SJCRH30 (cell line): ENCODE results near the gene TGFB2. TPM values are rescaled to one million over a fixed set of nuclear protein-coding genes. Genes with fewer than 3 reads are reported as not detected.
A peak's percentile ranks its signal among the peaks of the same experiment; 100 is the strongest.

Source experiments
- DNase-seq, 2 experiments: peaks; one replicate each; pipeline ENCODE4 v3.0.0-alpha.2; 2015 to 2020
- H3K27ac ChIP-seq: fragments of 250-450 bp; sonication (Bioruptor Pico); 2 replicates; pipeline ENCODE4 v1.5.1; 2020; ENCODE audit warnings: mild to moderate bottlenecking, moderate library complexity
- H3K27me3 ChIP-seq: fragments of 250-450 bp; sonication (Bioruptor Pico); 2 replicates; pipeline ENCODE4 v1.5.1; 2020; ENCODE audit warnings: mild to moderate bottlenecking, moderate library complexity
- H3K36me3 ChIP-seq: fragments of 250-450 bp; sonication (Bioruptor Pico); 2 replicates; pipeline ENCODE4 v1.5.1; 2020; ENCODE audit warnings: mild to moderate bottlenecking, moderate library complexity
- H3K4me1 ChIP-seq: fragments of 250-450 bp; sonication (Bioruptor Pico); 2 replicates; pipeline ENCODE4 v1.5.1; 2020; ENCODE audit warnings: mild to moderate bottlenecking, moderate library complexity
- H3K4me3 ChIP-seq: fragments of 250-450 bp; sonication (Bioruptor Pico); 2 replicates; pipeline ENCODE4 v1.5.1; 2020; ENCODE audit warnings: mild to moderate bottlenecking, moderate library complexity
- H3K9me3 ChIP-seq: fragments of 250-450 bp; sonication (Bioruptor Pico); replicated peaks from 2 replicates; pipeline ENCODE4 v1.5.1; 2020; ENCODE audit warnings: mild to moderate bottlenecking, moderate library complexity
- total RNA-seq: library from RNA; depleted of rRNA; stranded (reverse); fragments of >200 nt; shearing (Covaris generic); gene quantifications from 2 replicates; pipeline ENCODE4 v1.2.3, GENCODE V29; 2014

Gene TGFB2
- total RNA-seq, 1 experiment from 2014 or later: 24.4 TPM

- Histone ChIP-seq H3K9me3 (no peaks in the 10 kb centered on the region), H3K27ac (peak overlapping the region; percentile 4; the same call in 1 of the 2 replicates), H3K36me3 (0 out of 2 replicates have a peak, but pooled peaks cover 3% of the 10 kb centered on the region), H3K27me3 (no peaks in the 10 kb centered on the region), H3K4me1 (peaks cover 55% of the 10 kb centered on the region), H3K4me3 (no peak overlapping the region)
- DNase-seq: peak; percentile 37 to 58
These were observed 35.2 kb downstream of the TGFB2 start for GRCh38 chr1:218380125-218380977.

DNA sequence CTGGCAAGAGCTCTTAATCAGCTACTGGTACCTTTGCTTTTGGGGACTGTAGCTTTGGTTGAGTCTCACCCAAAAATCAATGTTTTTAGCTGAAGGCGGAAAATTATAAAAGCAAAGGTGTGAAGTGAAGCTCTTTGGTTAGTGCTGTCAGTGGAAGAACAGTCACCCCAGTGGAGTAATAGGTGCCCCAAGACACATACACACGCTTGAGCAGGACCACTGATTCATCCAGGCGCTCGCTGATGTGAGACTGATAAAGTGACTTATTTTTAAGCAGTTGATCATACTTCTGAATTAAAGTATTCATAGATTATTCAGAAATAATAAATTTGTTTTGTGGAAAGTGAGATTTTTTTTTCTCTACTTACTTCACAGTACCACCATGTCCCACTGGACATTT is 37.1 kb downstream of the TGFB2 start:
- Histone ChIP-seq H3K27me3 (no peaks in the 10 kb centered on the region), H3K4me3 (no peak overlapping the region), H3K9me3 (no peaks in the 10 kb centered on the region), H3K4me1 (peaks cover 55% of the 10 kb centered on the region), H3K27ac (no peak overlapping the region), H3K36me3 (0 out of 2 replicates have a peak, but pooled peaks cover 3% of the 10 kb centered on the region)
- no peak for DNase-seq

DNA sequence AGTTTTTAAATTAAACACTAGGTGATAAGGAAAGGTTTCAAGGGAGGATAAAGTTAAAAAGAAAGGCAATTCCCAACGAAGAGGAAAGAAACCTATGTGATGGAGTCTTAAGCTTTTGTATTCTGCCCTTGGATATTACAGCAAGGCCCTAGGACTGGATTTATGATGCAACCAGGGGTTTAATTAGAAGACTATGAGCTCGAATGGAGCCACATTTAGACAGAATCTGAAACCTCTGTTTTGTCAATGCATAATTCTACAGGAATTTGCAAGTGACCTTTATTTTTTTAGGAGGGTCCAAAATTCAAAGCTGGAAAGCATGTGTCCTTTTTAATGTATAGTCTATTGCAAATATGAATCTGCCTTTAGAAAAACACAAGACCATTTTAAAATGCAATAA is 37.9 kb downstream of the TGFB2 start:
- H3K4me1 ChIP-seq: peaks cover 50% of the 10 kb centered on the region
- DNase-seq: no peak
- no peaks in the 10 kb centered on the region for H3K9me3 ChIP-seq
- no peak overlapping the region for H3K4me3 ChIP-seq
- no peak overlapping the region for H3K27ac ChIP-seq
- H3K36me3 ChIP-seq: 0 out of 2 replicates have a peak, but pooled peaks cover 3% of the 10 kb centered on the region
- H3K27me3 ChIP-seq: no peaks in the 10 kb centered on the region

GRCh38 chr1:218383681-218384080 is 38.5 kb downstream of the TGFB2 start:
- H3K9me3 ChIP-seq: no peaks in the 10 kb centered on the region
- no peak for DNase-seq
- peaks cover 50% of the 10 kb centered on the region for H3K4me1 ChIP-seq
- H3K4me3 ChIP-seq: no peak overlapping the region
- no peak overlapping the region for H3K27ac ChIP-seq
- H3K27me3 ChIP-seq: no peaks in the 10 kb centered on the region
- H3K36me3 ChIP-seq: 0 out of 2 replicates have a peak, but pooled peaks cover 3% of the 10 kb centered on the region

DNA sequence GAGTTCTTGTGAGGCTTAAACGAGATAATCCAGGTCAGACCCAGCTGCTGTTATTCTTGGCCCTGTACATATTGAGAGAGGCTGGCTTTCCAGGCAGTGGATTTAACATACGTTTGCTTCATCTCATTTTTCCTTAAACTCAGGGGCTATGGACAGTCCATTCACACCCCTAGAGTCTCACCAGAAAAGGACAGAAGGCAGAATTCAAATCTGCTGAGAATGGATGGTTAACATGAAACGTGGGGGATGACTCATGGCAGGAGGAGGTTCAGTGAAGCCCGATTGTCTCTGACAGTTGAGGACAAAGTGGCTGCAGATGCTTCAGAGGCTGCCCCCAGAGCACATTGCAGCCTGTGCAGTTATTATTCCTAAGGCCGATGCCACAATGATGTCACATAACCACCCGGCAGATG is 39.5 kb downstream of the TGFB2 start:
- H3K4me3 ChIP-seq: peak overlapping the region; percentile 1; the same call in 1 of the 2 replicates
- DNase-seq: peak; percentile 92 to 98
- no peaks in the 10 kb centered on the region for H3K27me3 ChIP-seq
- H3K9me3 ChIP-seq: no peaks in the 10 kb centered on the region
- peak overlapping the region; percentile 65 for H3K27ac ChIP-seq
- 0 out of 2 replicates have a peak, but pooled peaks cover 3% of the 10 kb centered on the region for H3K36me3 ChIP-seq
- H3K4me1 ChIP-seq: peaks cover 50% of the 10 kb centered on the region

DNA sequence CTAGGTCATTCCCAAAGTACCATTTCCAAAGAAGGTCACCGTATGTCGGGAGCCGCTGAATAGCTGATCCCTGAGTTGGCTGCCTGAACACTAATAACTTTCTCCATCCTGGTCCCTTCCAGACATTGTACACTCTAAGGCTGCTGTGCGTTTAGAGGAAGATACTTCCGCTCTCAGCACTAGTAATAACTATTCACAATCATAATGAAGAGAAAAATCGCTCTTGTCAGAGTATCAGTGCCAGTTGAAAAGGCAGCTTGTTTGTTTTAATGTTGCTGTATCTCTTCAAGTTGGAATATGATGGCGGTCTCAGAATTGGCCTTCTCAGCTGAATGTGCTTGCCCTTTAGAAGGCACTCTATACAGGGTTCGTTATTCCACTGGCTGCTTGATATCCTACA is 43.5 kb downstream of the TGFB2 start:
- Histone ChIP-seq H3K27me3 (no peaks in the 10 kb centered on the region), H3K27ac (no peak overlapping the region), H3K36me3 (no peaks in the 10 kb centered on the region), H3K9me3 (no peaks in the 10 kb centered on the region), H3K4me3 (no peak overlapping the region), H3K4me1 (peaks cover 40% of the 10 kb centered on the region)
- no peak for DNase-seq

DNA sequence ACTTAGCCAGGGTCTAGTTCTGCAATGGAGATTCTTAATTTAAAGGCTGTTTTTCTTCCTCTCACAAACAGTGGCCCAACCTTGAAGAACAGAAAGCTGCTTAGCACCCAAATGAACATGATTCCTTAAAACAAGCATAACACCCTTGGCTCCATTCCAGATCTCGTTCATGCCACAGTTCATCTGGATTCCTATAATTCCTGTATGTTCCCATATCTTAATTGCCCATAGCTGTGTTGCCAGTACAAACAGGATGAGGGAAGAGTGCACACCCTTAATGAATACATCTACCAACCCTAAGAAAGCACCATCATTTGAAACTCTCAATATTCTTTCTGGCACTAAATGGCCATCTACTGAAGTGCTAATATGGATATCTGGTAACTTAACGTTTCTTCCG is 45.5 kb downstream of the TGFB2 start:
- Histone ChIP-seq H3K9me3 (no peaks in the 10 kb centered on the region), H3K27me3 (no peaks in the 10 kb centered on the region), H3K4me3 (no peak overlapping the region), H3K27ac (no peak overlapping the region), H3K36me3 (no peaks in the 10 kb centered on the region; the same call in 1 of the 2 replicates), H3K4me1 (peaks cover 22% of the 10 kb centered on the region)
- peak; percentile 48 to 70 for DNase-seq

DNA sequence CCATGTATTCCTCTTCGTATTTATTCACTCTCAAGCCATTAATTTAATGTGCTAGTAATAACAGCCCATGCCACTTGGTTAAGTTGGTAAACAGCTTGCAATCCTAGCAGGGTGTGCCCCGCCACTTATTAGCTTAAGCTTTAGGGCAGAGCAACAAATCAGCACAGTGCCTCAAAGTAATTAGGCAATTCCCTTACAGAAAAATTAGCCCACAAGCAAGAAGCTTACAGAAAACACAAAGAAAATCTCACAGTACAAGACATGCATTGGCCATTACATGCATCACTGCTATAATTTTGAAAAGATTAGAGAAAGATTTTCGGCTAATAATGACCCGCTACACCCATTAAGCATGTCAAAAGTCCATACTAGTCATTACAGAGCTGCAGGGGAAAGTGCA is 47.6 kb downstream of the TGFB2 start:
- no peak for DNase-seq
- Histone ChIP-seq H3K27ac (no peak overlapping the region), H3K4me3 (no peak overlapping the region), H3K27me3 (no peaks in the 10 kb centered on the region), H3K4me1 (peaks cover 16% of the 10 kb centered on the region), H3K9me3 (no peaks in the 10 kb centered on the region), H3K36me3 (peaks cover under 1% of the 10 kb centered on the region)

- DNase-seq: peak in 1 of 2 experiments; percentile 54
- peaks cover 5% of the 10 kb centered on the region for H3K36me3 ChIP-seq
- no peak overlapping the region for H3K4me3 ChIP-seq
- H3K9me3 ChIP-seq: no peaks in the 10 kb centered on the region
- no peaks in the 10 kb centered on the region for H3K27me3 ChIP-seq
- peaks cover 16% of the 10 kb centered on the region for H3K4me1 ChIP-seq
- H3K27ac ChIP-seq: no peak overlapping the region
These were observed 49.3 kb downstream of the TGFB2 start for GRCh38 chr1:218394416-218394815.

GRCh38 chr1:218394989-218395388 is 49.9 kb downstream of the TGFB2 start:
- Histone ChIP-seq H3K4me3 (no peak overlapping the region), H3K36me3 (peaks cover 5% of the 10 kb centered on the region), H3K27me3 (no peaks in the 10 kb centered on the region), H3K27ac (no peak overlapping the region), H3K9me3 (no peaks in the 10 kb centered on the region), H3K4me1 (peaks cover 11% of the 10 kb centered on the region)
- no peak for DNase-seq

DNA sequence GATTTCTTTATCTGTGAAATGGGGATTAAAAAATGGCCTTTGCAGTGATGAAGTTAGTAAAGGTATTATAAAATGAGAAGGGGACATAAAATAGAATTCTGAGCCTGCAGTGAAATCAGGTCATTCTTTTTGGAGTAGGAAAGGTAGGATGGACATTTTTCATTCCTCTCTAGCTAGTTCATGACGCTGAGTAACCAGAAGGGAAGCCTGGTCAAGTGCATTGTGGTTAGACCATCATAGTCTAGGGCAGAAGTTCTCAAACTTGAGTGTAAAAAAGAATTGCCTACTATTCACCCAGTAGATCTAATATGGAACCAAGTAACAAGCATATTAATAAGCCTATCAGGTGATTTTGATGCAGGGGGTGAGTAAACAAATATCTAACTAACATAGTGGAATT is 50.8 kb downstream of the TGFB2 start:
- Histone ChIP-seq H3K27me3 (no peaks in the 10 kb centered on the region), H3K27ac (no peak overlapping the region), H3K4me3 (no peak overlapping the region), H3K4me1 (peaks cover 3% of the 10 kb centered on the region), H3K36me3 (peaks cover 5% of the 10 kb centered on the region), H3K9me3 (peaks cover 3% of the 10 kb centered on the region; the same call in 1 of the 2 replicates)
- DNase-seq: no peak

GRCh38 chr1:218397752-218398339 is 52.7 kb downstream of the TGFB2 start:
- H3K9me3 ChIP-seq: peaks cover 5% of the 10 kb centered on the region; the same call in 1 of the 2 replicates
- H3K27me3 ChIP-seq: no peaks in the 10 kb centered on the region
- H3K27ac ChIP-seq: no peak overlapping the region
- peaks cover 5% of the 10 kb centered on the region for H3K36me3 ChIP-seq
- DNase-seq: no peak
- no peak overlapping the region for H3K4me3 ChIP-seq
- peaks cover 18% of the 10 kb centered on the region for H3K4me1 ChIP-seq

GRCh38 chr1:218400624-218401023 is 55.5 kb downstream of the TGFB2 start:
- no peak for DNase-seq
- H3K27ac ChIP-seq: no peak overlapping the region; the same call in 1 of the 2 replicates

DNA sequence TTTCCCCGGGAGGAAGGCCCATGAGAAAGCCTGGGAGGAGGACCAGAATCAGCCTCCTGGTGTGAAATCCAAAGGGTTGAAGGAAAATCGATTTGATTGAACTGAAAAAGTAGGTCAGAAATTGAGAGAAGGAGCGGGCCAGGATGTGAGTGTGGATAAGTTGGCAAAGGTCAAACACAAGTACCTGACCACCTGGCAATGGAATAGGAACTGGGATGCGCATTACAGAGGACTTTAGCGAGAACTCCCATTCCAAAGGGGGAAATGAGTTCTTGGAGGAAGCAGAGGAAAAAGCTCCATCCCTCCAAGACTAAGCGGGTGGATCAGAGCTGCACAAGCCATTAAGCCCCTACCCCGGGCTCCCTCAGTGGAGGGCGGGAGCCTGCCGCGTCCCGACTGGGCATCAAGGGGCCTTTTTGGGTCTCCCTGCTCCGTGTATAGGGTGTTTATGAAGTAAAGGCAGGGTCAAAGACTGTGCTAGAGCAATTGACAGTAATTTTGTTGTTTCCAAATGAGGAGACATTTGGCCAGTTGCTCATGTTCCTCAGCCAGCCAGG is 56.4 kb downstream of the TGFB2 start:
- no peak for DNase-seq
- Histone ChIP-seq H3K4me3 (no peak overlapping the region), H3K36me3 (peaks cover 22% of the 10 kb centered on the region), H3K27me3 (no peaks in the 10 kb centered on the region), H3K27ac (peak overlapping the region; percentile 97), H3K9me3 (peaks cover 5% of the 10 kb centered on the region; the same call in 1 of the 2 replicates), H3K4me1 (peaks cover 27% of the 10 kb centered on the region)

More at GRCh38 chr1:218400624-218401023, 55.5 kb downstream of the TGFB2 start:
- Histone ChIP-seq H3K9me3 (peaks cover 5% of the 10 kb centered on the region; the same call in 1 of the 2 replicates), H3K4me3 (no peak overlapping the region), H3K4me1 (peaks cover 27% of the 10 kb centered on the region), H3K27me3 (no peaks in the 10 kb centered on the region), H3K36me3 (peaks cover 13% of the 10 kb centered on the region)
